Loucy (cell line): ENCODE results near the gene CISD1.

ENCODE experiments used
- EZH2phosphoT487 ChIP-seq: fragments of 200-600 bp; IDR thresholded peaks from 2 replicates; pipeline ENCODE4 v1.6.1; 2018; ENCODE audit warnings: antibody characterized with exemption, mild to moderate bottlenecking, moderate library complexity, borderline replicate concordance
- TF ChIP-seq, protein P1 (sequence below): fragments of 200-600 bp; sonication (generic); conservative IDR thresholded peaks from 2 replicates; pipeline ENCODE4 v1.5.1; 2014; ENCODE audit warnings: mild to moderate bottlenecking, antibody characterized with exemption, low read length

DNA sequence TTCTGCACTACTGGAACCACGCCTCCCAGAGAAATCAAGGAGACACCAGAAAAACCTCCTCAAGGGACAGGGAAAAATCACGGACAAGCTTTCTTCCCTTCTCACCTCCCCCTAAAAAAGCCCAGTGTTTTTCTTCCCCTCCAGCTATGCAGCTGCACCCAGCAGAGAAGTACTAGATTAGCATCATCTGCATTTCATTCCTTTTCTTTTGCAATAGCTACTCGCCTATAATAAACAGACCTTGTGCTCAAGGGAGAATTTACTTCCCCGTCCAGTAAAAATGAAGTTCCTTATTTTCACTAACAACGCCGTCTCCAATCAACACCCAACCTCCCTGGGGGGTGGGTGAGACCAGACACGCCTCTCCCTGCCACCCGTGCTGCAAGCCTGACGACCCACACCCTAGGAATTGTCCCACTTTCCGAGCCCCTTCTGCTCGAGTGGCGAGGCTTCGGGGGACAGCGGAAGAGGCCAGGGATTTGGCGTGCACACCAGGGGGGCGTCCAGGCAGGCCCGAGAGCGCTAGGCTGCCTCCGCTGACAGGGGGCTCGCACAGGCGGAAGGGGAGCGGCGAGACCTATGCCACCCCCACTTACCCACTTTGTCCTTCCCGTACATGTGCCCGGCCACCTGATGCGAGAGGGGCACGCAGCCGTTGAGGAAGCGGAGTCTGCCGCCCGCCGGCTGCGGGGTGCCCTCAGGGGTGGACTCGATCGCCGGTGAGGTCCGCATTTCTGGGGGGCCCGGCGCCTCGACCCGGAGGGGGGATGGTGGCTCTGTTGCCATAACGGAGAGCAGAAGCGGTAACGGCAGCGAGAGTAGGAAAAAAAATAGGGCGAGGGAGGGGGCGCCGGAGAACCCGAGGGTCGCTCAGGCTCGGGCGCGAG, 1.9 kb upstream of the CISD1 start:
- TF ChIP-seq, protein P1, sequence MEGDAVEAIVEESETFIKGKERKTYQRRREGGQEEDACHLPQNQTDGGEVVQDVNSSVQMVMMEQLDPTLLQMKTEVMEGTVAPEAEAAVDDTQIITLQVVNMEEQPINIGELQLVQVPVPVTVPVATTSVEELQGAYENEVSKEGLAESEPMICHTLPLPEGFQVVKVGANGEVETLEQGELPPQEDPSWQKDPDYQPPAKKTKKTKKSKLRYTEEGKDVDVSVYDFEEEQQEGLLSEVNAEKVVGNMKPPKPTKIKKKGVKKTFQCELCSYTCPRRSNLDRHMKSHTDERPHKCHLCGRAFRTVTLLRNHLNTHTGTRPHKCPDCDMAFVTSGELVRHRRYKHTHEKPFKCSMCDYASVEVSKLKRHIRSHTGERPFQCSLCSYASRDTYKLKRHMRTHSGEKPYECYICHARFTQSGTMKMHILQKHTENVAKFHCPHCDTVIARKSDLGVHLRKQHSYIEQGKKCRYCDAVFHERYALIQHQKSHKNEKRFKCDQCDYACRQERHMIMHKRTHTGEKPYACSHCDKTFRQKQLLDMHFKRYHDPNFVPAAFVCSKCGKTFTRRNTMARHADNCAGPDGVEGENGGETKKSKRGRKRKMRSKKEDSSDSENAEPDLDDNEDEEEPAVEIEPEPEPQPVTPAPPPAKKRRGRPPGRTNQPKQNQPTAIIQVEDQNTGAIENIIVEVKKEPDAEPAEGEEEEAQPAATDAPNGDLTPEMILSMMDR, result no peak
- TF ChIP-seq EZH2phosphoT487, result no peak
